Body of pancreas (tissue), 4 donors: ENCODE measurements around the gene NSL1.

Experiments
- CTCF ChIP-seq, 7 experiments: fragments of 450-650 bp in 4 of 7; fragments of 200-600 bp in 3 of 7; sonication (generic) in 3 of 7; IDR thresholded peaks; one replicate each; pipeline ENCODE4 v1.5.1; 2016 to 2019; ENCODE audit warnings: antibody characterized with exemption in 7 of 7
- POLR2A ChIP-seq, 3 donors: fragments of 450-650 bp; IDR thresholded peaks; one replicate each; pipeline ENCODE4 v1.6.1; 2016; ENCODE audit warnings: antibody characterized with exemption in 3 of 3, mild to moderate bottlenecking in 2 of 3

- TF ChIP-seq CTCF (IDR thresholded peaks at IDR 0.05), result no peak
- no peak for TF ChIP-seq POLR2A (IDR thresholded peaks at IDR 0.05)
These were observed 93.0 kb downstream of the NSL1 start for GRCh38 chr1:212698467-212699103.
